ENCODE results near the gene KIAA1671.

Gene KIAA1671

DNA sequence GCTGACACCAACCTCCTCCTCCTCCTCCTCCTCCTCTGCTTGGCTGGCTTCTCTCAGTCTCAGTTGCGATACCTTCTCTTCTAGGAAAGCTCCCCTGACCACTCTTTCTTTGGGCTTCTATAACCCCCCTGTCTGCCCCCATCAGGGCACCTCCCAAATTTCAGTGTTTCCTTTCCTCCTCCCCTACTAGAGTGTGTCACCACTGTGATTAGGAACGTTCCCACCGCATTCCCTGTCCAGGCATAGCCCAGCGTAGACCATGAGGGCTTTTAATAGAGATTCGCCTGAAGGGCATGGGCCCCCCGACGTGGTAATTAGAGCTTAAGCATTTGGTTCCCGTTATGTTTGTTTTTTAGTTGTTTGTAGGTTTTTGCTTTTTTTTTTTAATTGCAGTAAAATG is 65.5 kb downstream of the KIAA1671 start:
- DNase-seq: no peak

GRCh38 chr22:25019427-25020184 is 67.1 kb downstream of the KIAA1671 start:
- DNase-seq: no peak

- no peak for DNase-seq
Measured at GRCh38 chr22:25021409-25021808, 68.9 kb downstream of the KIAA1671 start.

DNA sequence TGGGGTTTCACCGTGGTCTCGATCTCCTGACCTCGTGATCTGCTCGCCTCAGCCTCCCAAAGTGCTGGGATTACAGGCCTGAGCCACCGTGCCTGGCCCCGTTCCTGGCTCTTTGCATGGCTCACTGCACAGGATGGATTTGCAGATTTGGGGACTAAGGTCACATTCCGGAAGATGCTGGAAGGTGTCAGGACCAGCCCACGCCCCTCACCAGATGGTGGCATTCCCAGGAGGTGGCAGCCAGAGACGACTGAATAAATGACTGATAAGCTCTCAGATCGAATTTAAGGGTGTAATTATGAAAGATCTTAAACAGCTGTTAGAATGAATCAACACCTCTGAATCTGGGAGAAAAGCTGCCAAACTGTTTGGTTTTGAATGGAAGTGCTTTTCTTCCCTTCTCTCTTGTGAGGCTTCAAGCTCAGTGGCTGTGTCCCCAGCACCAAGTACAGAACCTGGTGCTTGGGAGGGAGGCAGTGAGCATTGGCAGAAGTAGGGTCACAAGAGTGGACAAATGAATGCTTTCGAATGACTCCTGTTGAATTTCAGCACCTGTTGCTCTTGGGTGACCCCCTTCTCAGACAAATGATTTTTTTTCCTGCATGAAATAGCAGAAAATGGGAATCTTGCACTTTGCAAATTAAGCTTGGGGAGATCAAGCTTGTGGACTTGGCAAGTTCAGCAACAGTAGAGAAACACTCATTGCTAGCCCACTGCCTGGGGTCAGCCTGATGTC is 69.6 kb downstream of the KIAA1671 start:
- no peak for DNase-seq

- DNase-seq: no peak
Measured at GRCh38 chr22:25023879-25024278, 71.4 kb downstream of the KIAA1671 start.

DNA sequence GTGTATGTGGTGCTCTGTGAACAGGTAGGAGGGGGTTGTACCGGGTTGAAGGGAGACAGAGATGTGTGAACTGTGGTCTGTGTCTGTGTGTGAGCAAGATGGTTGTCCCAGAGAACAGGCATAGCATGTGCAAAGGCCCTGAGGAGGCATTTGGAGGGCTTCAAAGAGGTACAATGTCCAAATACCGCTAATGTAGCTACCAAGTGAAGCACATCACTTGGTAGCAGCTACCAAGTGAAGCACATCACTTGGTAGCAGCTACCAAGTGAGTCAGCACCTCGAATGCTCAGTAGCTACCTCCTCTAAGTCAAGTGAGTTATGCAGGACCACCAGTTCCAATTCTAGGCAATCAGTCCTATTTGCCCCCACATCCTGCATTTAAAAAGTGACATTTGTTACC is 72.4 kb downstream of the KIAA1671 start:
- no peak for DNase-seq

GRCh38 chr22:25025491-25026400 is 73.2 kb downstream of the KIAA1671 start:
- DNase-seq: no peak

DNA sequence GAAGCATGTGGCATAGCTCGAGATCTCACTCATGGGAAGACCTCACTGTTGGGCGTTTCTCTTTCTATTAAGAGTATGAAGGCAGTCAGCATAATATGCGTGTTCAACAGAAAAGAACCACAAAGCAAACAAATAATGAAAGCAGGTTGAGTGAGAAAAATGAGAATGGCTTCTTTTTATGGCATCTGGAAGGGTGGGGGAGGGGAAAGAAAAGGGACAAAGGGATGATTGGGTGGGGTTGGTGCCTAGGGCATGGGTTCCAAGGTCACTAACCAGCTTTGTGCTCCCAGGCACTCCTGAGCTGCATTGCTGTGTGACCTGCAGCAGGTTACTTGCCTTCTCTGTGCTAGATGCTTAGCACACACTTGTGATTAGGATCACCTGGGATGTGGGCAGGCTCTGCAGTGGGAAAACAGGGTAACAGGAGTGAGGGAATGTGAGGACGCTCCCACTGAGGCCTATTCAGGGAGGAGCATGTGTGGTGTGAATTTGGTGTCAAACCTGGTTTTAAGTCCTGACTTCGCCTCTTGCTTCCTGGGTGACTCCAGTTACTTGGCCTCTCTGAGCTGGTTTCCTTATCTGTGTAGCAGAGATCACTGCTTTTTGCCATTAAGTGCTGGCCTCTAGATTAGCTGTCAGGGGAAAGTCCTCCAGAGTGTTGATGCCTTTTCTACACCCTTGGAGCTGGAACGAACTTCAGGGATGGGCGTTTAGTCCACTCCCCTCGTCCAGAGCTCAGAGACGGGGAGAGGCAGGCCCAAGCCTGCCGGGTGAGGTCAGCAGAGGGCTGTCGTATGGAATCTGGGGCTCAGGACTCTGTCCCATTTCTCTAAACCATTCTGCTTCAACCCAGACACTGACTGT is 74.8 kb downstream of the KIAA1671 start:
- DNase-seq: no peak

GRCh38 chr22:25027959-25028840 is 75.7 kb downstream of the KIAA1671 start:
- no peak for DNase-seq

DNA sequence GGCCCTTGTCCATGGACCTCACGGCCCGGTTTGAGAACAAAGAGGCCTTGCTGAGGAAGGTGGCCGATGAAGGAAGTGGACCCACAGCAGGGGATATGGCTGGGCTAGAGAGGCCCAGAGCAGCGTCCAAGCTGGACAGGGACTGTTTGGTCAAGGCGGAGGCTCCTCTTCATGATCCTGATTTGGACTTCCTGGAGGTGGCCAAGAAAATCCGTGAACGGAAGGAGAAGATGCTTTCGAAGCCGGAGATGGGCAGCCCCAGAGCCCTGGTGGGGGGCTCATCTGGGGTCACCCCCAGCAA is 76.3 kb downstream of the KIAA1671 start:
- no peak for DNase-seq

GRCh38 chr22:25029181-25029580 is 76.7 kb downstream of the KIAA1671 start:
- no peak for DNase-seq

DNA sequence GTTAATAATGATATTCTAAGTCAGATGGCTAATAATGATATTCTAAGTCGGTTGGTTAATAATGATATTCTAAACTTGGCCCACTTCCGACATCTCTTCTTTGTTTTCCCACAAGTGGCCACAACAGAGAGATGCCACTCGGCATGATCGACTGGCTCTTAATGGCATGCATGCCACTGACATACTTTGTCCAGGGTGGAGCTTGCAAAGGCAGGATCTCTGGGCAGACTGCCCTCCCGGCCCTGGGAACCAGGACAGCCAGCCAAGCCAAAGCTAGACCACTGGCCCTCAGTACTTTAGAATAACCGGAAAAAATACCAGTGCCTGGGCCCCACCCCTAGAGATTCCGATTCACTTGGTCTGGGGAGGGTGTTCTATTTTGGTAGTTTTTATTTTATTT is 78.1 kb downstream of the KIAA1671 start:
- DNase-seq: no peak

DNA sequence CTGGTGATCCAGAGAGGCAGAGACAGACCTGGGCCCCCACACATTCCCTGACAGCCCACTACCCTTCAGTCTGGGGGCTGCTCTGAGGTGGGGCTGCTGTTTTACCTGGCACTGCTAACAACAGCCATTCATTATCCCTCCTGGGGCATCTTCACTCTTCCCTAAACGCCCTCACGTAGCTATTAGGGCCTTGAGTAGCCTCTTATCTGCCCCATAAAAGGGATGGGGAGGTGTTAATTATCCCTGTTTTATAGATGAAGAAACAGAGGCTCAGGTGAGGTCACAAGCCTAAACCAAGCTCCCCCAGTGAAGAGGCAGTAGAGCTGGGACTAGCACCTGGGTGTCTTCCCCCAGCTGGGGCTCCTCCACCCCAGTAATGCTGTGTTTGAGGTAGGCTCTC is 79.5 kb downstream of the KIAA1671 start:
- no peak for DNase-seq

DNA sequence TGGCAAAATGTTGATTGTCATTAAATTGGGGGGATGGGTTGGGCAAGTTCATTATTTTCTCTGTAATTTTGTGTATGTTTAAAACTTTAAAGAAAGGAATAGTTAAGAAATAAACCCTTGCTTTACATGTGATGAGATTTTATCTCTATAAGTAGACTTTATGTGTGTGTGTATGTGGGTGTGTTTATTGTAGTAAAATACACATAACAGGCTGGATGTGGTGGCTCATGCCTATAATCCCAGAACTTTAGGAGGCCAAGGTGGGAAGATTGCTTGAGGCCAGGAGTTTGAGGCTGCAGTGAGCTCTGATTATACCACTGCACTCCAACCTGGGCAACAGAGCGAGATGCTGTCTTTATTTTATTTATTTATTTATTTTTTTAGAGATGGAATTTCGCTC is 83.2 kb downstream of the KIAA1671 start:
- DNase-seq: no peak

DNA sequence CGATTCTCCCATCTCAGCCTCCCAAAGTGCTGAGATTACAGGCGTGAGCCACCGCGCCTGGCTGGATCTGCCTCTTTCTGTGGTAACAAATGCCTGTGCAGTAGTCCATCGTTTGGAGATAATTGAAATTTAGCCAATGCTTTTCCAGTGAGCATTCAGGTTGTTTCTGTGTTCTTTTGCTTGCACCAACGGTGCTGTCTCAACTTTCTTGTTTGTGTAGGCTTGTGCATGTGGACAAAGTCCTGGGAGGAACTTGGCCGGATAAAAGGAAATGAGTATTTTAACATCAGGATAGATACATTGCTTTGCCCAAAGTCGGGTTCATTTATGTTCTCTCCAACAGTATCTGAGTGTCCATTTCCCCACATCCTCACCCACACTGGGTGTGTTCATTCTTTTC is 85.7 kb downstream of the KIAA1671 start:
- no peak for DNase-seq

DNA sequence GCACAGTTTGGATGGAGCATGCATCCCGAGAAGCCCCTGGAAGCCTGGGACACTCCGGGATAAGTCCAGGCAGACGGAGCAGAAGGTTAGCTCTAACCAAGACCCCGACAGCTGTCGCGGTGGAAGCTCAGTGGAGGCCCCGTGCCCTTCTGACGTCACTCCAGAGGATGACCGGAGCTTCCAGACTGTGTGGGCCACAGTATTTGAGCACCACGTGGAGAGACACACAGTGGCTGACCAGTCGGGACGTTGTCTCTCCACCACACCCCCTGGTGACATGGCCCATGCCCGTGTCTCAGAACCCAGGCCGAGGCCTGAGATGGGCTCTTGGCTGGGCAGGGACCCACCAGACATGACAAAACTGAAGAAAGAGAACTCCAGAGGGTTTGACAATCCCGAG is 86.3 kb downstream of the KIAA1671 start:
- DNase-seq: no peak

DNA sequence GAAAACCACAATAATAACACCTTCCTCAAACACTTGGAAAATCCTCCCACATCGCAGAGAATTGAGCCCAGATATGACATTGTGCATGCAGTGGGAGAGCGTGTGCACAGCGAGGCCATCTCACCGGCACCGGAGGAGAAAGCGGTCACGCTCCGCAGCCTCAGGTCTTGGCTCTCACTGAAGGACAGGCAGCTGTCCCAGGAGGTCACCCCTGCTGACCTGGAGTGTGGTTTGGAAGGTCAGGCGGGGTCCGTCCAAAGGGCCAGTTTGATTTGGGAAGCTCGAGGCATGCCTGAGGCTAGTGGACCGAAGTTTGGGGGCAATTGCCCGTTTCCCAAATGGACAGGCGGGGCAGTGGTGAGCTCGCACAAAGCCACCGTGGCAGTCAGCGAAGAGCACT is 86.7 kb downstream of the KIAA1671 start:
- DNase-seq: no peak

DNA sequence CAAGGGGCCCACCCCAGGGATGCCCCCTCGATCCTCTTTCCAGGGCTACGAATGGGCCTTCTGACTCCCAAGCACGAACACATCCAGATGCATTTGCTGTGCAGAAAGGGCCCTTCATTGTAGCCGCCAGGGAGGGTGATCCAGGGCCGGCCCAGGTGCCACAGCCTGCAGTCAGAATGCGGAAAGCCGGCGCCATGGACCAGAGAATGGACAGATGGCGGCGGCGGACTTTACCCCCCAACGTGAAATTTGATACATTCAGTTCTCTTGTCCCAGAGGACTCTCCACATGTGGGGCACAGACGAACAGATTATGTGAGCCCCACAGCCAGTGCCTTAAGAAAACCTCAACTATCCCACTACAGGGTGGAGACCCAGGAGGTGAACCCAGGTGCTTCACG is 87.2 kb downstream of the KIAA1671 start:
- no peak for DNase-seq

- DNase-seq: no peak
Measured at GRCh38 chr22:25045159-25045558, 92.6 kb downstream of the KIAA1671 start.

DNA sequence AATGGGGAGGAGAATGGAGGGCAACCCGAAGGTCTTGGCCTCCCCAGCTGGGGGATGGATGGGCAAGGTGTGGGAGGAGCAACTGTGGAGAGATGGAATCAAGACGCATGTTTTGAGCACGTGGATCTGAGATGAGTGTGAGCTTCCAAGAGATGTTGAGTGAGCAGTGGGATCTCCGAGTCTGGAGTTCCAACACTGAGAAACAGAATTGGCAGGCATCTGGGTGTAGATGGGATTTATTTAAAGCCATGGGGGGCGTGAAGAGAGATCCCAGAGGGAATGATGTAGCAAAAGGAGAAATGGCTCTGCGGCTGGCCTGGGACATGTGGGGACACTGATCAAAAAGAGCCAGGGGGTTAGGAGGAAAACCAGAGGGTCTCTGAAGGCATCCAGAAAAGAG is 95.6 kb downstream of the KIAA1671 start:
- no peak for DNase-seq
